ENCODE results near the gene NELL1.

GRCh38 chr11:21119411-21119810 lies 450.0 kb downstream of the NELL1 start:
- TF ChIP-seq EZH2 (IDR thresholded peaks at IDR 0.05) (no peak), POLR2AphosphoS5 (IDR thresholded peaks at IDR 0.05; ENCODE audit: borderline replicate concordance, low read depth, low read length) (no peak)

All from SK-N-MC (cell line).